Putamen (tissue), 1 donor: ENCODE data around the gene S100A4.
"Not testable (repeated sequence)": the region's sequence is repeated elsewhere in the genome, so short reads cannot be mapped to it uniquely, and the experiment has no call there.

Experiments
- DNase-seq: peaks from one replicate; pipeline ENCODE4 v3.0.0-alpha.2; 2016; ENCODE audit warnings: low spot score

Gene S100A4

DNA sequence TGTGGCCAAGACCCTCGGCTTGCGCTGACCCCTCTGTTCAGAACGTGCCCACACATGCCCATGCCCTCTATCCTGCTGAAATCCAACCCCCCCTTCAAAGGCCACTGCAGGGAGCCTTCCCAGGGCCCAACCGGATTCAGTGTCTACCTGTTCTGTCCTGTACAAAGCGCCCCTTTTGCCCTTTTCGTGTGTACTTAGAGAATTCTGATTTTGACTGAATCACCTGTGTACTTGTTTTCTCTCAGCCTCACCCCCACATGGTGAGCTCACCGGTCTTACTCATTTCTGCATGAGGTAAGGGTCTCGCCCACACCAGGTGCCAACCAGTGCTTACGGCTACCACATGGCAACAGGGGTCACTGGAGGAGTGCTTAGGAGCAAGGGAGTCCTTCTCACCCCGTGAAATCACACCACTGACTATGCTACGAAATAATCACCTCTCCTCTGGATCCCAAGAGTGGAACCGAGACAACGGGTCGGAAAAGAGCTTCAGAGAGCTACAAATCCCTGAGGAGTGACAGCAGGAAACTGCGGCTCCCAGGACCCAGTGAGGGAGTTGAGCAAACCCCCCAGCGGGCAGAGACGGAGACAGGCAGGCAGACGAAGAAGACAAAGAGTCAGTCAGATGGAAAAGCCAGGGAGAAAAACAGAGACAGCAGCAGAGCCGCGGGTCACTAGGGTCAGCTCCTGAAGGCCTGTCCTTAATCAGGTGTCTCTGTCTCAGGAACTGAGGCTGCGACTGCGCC lies 22.2 kb upstream of the S100A4 start:
- DNase-seq: no peak

DNA sequence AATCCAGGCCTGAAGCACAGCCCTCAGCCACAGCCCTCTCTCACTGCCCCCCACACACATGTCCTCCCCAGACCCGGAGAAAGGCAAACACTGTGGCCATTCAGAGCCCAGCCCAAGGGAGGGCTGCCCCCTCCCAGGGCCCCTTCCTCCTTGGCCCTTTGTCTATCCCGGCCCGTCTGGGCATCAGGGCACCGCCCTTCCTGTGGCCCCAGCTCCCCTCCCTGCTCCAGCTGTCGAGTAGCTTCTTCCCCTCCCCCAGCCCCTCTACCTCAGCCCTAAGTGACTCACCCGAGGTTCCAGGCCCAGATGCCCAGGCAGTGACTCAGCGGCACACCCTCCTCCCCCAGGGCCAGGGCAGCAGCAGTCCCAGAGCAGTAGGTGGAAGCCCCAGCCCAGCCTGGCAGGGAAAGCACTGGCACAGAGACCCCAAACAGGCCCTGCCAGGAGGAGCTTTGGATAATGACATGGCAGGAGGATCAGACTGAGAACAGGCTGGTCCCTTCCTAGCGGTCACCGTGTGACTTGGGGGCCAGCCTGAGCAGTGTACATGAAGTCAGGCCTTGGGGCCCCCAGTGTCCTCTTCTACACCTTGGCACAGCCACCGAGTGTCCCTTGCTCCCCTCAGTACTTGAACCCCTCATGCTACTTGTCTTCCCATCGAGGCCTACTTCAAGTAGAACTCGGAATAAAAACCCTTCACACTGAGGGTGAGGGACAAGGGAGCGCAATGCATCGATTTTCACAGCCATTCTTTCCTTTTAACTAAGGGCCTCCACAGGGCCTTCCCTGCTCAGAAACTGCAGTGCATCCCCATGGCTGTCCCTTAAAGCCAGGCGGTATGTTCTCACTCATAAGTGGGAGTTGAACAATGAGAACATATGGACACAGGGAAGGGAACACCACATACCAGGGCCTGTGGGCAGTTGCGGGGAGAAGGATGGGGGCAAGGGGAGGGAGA lies 21.1 kb upstream of the S100A4 start:
- DNase-seq: no peak

DNA sequence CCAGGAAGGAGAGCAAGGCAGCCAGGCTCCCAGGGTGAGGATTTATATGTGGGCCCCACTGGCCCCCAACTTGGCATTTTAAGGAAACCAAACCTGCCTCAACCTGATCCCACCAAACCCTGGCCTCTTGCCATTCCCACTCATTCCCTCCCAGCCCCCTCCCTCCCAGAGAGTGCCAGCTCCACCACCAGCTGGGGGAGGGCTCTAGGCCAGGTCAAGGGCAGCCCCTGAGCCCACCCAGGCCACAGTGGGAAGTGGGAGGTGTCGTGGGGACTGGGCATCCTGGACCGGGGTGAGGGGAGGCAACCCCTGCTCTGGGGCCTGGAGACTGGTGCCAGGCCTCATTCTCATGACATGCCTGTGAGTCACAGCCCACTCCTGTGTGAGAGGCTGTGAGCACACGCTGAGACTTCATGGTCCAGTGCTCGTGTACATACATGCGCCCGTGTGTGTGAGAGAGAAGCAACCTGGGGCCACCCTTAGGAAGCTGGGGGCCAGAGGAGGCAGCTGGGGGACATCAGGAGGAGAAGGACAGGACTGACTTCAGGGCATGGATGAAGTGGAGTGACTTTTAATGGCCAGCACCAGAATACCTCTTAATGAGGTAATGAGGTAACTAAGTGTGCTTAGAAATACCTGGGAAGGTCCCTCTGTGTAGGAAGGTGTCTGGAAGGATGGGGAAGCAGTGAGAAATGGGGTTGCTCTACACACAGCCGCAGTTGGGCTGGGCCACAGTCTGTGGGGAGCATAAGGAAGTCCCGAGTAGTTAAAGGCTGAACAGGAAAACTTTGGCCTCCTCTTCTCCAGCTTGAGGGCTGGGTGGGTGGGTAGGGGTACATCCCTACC lies 20.1 kb upstream of the S100A4 start, which contains the start of gene S100A2:
TSS of gene S100A2 (minus strand) at position 316 of the 846 bp plus-strand sequence. CDS start 1,967 bp downstream, outside the sequence.
- DNase-seq: no peak

DNA sequence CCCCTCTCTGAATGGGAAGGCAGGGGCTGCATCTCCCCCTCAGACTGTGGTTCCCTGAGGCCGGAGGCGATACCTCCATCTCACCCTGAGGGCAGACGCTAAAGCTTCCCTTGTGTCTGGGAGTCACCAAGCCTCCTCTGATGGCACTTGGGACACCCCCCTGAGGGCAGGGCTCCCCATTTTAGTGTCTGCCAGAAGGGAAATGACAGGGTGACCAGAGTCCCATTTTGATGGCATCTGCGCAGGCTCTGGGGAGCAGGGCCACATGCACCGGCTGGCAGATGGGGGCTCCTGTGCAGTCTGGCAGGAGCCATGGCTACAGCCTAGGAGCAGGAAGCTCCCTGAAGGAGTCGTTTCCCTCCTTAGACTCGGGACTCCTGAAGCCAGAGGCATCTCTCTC lies 18.4 kb upstream of the S100A4 start:
- no peak for DNase-seq

GRCh38 chr1:153563483-153563901 lies 17.9 kb upstream of the S100A4 start:
- DNase-seq: no peak

- not testable (repeated sequence) for DNase-seq
Measured at GRCh38 chr1:153562021-153562420, 16.4 kb upstream of the S100A4 start.

GRCh38 chr1:153561466-153561985 lies 15.9 kb upstream of the S100A4 start:
- no peak for DNase-seq

DNA sequence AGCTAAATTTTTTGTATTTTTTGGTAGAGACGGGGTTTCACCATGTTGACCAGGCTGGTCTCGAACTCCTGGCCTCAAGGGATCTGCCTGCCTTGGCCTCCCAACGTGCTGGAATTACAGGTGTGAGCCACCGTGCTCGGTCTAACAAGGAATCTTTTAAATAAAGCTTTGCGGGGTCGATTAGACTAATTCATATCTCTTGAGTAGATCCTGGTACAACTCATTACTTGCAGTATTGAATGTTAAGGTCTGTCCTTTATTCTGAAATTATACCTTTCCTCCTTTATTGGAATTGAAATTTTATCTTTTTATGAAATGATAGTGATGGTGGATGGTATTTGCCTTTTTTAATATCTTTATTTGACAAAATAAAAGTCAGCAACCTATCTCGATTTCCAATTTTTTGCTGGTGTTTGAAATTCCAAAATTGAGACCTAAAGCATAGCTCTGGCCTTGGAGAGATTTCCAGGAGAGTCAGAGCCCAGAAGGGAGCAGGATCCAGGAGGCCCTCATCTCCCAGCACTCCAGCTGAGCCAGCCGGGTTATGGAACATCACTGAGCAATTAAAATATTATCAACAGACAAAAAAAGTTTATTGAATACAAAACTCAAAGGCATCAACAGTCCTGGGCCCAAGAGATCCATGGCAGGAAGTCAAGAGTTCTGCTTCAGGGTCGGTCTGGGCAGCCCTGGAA lies 15.3 kb upstream of the S100A4 start:
- no peak for DNase-seq

DNA sequence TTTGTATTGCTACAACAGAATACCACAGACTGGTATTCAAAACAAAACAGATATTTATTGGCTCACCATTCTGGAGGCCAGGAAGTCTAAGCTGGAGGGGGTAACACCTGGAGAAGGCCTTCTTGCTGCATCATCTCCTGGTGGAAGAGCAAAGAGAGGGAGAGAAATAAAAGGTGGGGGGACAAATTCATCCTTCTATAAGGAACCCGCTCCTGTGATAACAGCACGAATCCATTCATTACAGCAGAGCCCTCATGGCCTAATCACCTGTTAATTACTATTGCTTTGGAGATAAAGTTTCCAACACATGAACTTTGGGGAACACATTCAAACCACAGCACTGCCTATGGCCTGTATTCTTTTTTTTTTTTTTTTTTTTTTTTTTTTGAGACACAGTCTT lies 14.6 kb upstream of the S100A4 start:
- DNase-seq: no peak

- no peak for DNase-seq
Measured at GRCh38 chr1:153557877-153558276, 12.3 kb upstream of the S100A4 start.

GRCh38 chr1:153556348-153556747 lies 10.7 kb upstream of the S100A4 start:
- DNase-seq: no peak

GRCh38 chr1:153553830-153554541 lies 8.4 kb upstream of the S100A4 start:
- no peak for DNase-seq

DNA sequence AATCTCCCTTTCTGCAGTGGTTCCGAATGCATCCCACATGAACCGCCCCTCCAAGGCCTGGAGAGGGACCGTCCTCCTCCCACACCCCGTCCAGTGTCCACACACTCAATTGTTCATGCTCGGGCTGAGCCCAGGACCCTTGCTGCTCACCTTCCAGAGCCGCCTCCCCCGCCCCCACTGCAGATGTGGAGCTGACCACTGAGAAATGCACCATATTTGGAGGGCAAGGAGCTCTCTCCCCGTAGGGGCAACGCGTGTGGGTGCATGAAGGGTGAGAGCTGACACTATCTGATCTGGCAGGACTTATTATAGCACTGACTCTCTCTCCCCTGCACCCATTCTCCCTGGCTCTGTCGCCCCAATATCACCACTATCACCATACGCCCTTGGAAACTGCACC lies 7.5 kb upstream of the S100A4 start:
- DNase-seq: no peak

DNA sequence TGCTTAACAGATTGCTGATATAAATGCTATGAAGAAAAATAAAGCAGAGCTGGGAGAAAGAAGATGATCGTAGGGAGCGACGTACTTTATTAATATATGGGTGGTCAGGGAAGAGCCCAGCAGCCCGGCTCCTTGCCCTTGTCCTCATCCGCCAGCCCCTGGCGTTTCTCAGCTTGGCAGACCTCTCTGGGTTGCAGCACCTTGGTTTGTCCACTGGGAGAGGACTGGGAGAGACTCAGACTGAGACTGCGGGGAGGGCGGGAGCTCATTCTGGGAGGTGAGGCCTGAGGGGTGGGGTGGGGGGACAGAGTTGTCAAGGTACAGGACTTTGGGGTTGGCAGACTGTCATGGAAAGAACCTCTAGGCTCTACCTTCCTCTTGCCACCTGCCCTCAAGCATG lies 6.7 kb upstream of the S100A4 start:
- DNase-seq: no peak

DNA sequence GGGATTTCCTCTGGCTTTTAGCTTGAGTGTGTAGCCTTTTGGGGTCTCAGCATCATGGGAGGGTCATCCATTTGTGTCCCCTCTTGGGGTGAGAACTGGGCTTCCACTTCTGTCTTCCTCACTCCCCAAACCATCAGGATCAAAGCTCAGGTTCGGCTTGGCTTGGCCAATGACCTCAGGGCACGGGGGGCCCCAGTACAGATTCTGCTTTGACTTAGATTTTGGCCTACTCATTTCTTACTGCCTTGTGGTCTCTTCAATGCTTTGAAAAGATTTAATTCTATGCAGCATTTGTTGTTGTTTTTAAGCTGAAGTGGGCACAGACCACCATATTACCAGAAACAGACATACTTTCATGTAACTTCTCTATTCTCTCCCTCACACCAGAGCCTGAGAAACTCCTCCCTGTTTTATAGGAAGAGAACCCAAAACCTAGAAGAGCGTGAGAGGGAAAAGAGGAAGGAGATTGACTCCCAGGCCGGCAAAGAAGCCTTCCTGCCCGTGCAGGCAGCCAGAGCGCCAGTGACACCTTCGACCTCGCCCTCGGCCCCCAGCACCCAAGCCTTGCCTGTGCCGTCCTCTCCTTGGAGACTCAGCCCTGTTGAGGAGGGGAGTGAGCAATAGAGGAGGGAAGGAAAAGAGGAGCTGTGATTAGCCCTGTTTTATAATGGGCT lies 5.4 kb upstream of the S100A4 start:
- DNase-seq: no peak

DNA sequence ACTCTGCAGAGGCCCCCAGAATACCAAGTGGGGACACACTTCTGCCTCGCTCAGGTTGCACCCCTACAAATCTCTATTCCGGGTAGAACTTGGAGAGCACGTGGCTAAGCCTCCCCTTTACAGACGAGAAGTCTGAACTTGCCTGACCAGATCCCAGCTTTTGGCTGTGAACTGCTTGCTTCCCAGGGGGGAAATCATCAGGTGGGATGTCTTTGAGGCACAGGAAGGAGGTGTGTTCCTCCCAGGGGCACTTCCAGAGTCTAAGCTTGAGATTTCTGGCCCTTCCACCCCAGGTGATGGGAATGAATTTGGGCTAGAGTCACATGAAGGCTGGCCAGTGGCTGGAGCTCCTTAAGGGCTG lies 4.8 kb upstream of the S100A4 start:
- no peak for DNase-seq

GRCh38 chr1:153549741-153550397 lies 4.3 kb upstream of the S100A4 start:
- no peak for DNase-seq

DNA sequence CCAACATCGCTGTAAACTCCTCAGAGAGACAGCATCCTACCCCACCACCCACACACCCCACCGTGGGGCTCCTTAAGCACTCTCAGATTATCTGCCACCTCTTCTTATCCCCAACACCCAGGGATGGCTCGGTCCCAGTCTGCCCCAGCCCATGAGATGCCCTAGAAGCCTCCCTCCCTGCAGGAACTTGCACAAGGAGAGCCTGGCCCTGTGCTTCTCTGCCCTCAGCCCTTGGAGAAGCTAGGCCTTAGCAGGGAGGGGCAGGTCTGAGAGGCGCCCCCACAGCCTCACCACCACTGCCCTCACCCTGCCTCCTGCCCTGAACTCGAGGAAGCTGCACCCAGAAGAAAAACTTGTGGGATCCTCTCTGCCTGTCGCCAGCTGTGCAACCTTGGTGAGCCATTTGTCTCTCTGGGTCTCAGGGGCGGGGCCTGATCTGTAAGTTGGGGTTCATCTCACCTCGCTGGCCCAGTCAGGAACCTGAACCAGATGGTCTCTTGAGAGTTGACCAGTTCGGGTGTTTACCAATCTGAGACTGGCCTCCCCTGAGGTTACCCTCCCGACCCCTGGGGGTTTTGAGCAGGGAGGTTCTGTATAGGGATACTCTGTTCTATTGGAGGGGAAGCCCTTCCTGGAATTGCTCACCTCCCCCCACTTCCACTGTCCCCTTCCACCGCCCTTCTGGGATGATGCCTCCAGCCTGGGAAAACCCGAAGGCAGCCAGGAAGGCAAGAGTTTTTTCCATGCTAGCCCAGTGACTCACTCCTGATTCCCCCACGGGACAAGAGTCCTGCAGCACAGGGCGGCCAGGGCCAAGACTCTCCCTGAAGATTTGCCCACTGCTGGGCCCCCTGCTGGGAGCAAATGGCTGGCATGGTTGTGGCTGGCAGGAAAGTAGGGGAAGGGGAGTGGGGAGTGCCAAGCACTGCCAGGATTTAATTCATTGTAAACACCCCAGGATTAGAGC lies 3.4 kb upstream of the S100A4 start, which contains the start of gene S100A3:
TSS of gene S100A3 (minus strand) at position 537 of the 967 bp plus-strand sequence. CDS start 773 bp downstream, outside the sequence.
- no peak for DNase-seq
